Colon (tissue), 2 donors: ENCODE data around the gene PUS7L.
"Not testable (repeated sequence)": the region's sequence is repeated elsewhere in the genome, so short reads cannot be mapped to it uniquely, and the experiment has no call there.

ENCODE experiments used
- FAIRE-seq: peaks from 2 replicates; lab custom pipeline; 2012; peaks lifted over from hg19 to GRCh38; lab: Jason Lieb, UNC
- donor health status: control.
- donor health status: control.

PUS7L gene

DNA sequence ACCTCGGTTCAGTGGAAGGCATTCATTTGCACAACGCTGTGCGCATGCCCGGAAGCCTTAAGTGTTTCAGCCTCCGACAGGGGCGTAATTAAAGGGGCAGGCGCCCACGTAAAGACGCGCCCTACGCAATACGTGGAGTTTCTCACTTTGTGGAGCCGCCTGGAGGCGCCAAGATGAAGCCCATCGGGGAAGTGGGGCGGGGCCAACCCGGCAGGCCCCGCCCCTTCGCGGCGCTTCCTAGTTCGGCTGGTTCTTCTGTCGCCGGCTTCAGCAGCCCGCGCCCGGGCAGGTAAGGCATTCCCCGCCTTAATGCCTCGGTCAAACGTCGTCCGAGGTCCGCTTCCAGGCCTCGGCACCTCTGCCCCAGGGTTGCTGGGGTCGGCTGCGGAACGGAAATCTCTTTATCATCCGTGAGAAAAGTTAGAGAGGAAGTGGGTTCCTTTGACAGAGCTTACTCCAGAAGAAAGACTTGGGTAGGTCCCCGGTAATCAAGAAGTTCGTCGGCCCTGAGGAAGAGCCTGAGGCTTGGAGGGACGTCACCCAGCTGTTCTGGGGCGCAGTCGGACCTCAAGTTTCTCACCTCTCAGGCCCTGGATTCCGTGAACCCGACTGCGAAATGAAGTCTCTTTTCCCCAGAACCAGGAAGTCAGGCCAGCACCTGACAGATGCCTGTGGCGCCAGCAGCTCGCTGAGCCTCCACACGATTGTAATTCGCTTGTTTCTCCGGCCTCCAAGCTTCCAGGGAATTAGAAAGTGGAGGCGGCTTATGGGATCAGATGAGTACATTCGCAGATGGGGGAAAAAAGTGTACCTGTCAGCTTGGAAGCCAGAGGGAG is at the start of gene PUS7L, which contains the start of gene IRAK4:
Gene PUS7L, minus strand, starts transcription at position 63 of the 836 bp plus-strand sequence. CDS start 3,545 bp downstream, outside the sequence.
Gene IRAK4, plus strand, starts transcription at position 224 of the 836 bp plus-strand sequence. CDS start 9,161 bp downstream, outside the sequence.
- peak; percentile 14 for FAIRE-seq

GRCh38 chr12:43807386-43807785 is 48.8 kb upstream of the PUS7L start:
- no peak for FAIRE-seq

DNA sequence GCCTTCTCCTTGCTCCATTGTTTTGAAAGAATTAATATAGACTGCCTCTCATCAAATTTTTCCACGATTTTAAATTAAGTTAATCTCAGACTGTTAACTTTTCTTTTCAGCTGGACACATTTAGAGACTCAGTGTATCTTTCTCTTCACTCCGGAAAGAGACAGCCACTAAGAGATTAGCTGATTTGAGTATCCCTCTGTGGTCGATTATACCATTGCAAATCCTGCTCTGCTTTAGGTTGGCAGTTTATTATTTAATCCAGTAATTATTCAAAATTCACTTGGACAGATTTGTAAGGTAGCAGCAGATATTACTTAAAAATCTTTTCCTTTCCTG is 48.1 kb upstream of the PUS7L start:
- no peak for FAIRE-seq

- FAIRE-seq = no peak
These were observed 47.5 kb upstream of the PUS7L start, which contains the start of gene TWF1 for GRCh38 chr12:43805860-43806736. TSS of gene TWF1 (minus strand) at chr12:43806317. CDS start at chr12:43806245, 72 bp downstream.

DNA sequence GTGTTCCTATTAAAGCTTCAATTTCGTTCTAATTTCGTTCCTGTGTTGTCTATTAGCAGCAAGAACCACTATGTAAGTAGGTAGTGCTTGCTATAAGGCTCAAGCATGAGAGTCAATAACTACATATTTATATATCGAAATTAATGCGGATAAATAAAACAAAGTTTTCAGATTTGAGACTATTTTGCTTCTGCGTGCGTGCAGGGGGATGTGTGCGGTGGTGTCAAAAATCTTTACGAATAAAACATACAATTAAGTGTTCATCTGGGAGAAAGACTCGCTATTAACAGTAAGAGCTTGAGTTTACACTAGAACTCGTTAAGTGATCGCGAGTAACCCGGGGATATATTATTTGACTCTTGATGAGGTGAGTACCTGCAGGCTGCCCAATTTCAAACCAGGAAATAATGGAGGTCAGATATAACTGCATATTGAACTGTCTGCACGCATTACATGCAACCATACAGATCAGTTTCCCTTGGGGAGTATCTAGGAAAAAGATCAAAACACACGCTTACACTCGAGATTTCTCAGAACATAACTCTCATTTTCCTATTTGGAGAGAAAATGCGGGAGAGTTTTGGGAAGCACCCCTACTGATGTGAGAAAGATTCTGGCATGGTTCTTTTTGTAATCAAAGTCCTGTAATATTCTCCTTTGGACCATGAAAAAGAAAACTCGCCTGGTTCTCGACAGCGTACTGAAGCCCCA is 46.7 kb upstream of the PUS7L start:
- FAIRE-seq = no peak

DNA sequence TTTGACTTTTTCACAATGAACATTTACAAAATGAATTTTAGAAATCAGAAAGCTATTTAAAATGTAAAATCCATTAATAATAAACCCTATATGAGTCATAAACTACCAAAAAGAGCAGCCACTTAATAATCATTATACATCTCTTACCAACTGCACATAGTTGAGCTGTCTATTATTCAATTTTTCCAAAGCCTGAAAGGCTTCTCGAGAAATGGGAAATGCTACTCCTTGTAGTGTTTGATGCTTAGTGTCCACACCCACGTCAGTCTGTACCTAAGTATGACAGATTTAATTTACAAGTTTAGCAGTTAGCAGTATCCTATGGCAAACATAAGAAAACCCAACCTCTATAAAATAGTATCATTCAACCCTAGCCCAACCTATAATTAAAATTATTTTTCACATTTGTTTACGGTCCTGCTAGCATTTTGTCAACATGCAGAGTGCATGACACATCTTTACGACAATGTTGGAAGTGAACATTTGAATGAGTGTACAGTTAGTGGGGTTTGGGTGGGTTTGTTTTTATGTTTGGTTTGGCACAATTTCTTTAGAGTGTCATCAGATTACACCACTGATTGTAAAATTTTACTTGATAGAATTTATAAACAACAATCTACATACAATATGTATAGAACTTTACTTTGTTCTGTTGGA is 39.1 kb upstream of the PUS7L start:
- FAIRE-seq = no peak

- no peak for FAIRE-seq
These were observed 37.2 kb upstream of the PUS7L start for GRCh38 chr12:43795716-43796280.

DNA sequence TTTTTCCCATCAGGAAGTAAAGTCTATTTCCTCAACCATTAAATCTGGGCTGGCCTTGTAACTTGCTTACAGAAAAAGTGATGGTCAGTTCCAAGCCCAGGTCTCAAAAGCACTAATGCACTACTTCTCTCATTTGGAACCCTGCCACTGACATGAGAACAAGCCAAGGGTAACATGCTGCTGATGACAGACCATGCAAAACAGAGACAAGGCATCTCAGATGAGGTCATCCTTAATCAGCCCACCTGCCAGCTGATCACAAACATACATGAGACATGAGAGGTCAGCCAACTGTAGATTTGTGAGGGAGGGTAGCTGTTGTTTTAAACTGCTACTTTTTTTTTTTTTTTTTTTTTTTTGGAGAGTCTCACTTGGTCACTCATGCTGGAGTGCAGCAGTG is 31.4 kb upstream of the PUS7L start:
- FAIRE-seq = no peak

DNA sequence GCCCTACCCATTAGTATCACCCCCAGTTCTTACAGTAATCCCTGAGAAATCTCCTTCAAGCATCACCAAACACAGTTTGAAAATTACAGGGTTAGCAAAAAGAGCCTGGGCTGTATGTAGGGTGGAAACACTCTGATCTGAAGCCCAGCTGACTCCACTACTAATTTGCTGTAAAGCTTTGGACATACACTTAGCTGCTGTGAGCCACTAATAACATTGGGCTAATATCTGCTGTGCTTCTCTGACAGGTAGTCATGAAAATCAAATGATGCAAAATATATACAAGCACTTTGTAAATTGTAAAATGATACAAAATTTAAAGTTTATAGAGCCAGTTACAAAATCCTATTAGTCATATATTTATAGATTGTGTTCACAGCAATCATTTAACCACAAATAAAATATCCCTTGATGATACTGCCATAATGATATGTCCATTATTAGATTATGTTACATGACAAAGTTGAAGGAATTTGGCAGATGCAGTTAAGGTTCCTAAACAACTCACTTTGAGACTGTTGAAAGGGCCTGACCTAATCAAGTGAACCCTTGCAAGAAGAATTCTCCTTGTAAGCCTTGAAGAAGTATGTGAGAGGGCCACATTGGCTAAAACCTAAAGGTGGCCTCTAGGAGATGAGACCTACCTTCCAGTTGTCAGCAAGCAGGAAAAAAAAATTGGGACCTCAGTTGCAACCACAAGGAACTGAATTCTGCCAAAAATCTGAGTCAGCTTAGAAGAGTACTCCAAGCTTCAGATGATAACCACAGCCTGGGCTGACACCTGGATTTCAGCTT is 28.5 kb upstream of the PUS7L start:
- FAIRE-seq = no peak

- no peak for FAIRE-seq
These were observed 17.9 kb upstream of the PUS7L start for GRCh38 chr12:43776498-43776897.

DNA sequence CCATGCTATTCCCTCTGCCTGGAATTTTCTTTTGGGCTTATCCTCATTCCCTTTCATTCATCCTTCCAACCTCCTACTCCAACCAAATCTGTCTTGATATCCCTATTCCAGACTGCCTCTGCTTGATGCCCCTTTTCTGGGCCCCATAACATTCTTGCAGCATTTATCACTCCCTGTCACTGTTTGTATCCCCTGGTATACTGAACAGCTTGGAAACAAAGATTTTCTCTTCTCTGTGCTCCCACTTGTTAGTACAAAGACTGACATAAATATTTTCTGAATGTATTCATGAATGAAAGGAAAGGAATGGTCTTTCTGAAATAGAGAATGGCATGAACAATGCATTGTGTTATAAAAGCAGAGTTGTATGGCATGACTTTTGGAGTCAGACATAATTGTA is 7.7 kb upstream of the PUS7L start:
- FAIRE-seq = no peak

GRCh38 chr12:43764528-43764927 is 5.9 kb upstream of the PUS7L start:
- FAIRE-seq = no peak

- no peak for FAIRE-seq
These were observed 5.2 kb upstream of the PUS7L start for GRCh38 chr12:43763769-43764168.

GRCh38 chr12:43762596-43762995 is 4.0 kb upstream of the PUS7L start:
- no peak for FAIRE-seq

DNA sequence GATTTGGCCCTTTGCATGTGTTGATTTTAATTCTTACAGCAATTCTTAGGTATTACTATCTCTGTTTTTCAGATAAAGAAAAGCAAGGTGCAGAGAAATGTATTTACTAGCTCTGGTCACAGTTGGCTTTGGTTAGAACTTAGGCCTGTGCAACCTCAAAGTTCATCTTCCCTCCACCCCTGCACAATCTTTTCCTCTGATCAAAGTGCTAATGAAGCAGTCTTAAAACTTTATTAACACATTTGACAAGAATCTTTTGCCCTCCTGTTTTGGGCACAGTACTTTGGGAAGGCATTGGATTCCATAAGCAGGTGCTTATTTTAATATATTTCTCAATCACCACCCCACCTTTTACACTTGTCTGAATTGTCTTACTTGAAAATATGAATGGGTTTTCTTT is 2.9 kb upstream of the PUS7L start:
- no peak for FAIRE-seq

DNA sequence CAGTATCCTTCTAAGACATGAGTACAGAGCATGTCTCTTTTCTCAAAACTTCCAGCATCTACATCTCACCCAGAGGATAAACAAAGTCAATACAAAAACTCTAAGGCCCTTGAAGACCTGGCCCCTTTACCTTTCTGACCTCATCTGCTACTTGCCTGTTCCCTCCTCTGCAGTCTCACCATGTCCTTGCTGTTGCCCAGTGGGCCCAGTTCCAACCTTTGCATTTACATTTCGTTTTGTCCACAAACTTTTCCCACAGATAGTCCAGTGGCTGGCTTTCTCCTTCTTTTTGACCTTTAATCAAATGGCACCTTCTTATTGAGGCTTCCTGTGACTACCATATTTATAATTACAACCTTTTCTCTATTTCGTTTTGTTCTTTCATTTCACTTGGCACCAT is 1.8 kb upstream of the PUS7L start:
- FAIRE-seq = no peak

DNA sequence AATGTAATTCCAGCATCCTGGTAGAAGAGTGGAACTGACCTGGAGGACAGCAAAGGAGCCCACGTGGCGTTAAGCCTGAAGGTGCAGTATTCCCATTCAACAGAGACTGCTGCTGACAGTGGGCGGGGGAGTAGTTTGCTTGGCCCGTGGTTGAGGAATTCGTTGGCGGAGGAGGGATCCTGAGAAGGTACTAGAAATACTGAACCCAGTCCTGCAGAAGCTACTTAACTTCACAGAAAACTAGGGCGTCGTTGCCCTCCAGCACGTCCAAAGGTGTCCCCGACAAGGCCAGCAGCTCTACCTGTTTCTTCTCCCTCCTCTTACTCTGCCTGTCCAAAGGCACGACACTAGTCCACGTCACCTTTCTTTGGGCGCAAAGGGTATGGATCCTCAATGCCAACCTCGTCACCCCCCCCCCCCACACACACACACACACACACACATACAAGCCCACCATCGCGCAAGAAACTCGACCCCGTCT is 303 bp downstream of the PUS7L start:
- FAIRE-seq = no peak

DNA sequence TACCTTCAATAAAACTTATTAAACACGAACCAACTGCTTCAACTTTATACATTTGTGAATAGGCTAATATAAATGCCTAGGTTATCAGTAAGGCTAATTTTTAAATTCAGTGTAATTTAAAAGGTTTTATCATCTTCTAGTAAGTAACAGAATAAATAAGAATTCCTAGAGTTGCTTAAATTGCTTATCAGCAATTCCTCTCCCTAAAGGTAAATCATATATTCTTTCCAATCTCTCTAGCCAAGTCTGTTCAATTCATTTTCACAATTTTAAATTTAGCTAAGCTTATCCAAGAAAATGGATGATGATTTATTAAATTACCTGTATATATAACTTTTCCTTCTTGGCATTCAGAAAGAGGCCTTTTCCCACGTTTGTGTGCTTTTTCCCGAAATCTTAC is 4.6 kb downstream of the PUS7L start:
- FAIRE-seq = no peak

DNA sequence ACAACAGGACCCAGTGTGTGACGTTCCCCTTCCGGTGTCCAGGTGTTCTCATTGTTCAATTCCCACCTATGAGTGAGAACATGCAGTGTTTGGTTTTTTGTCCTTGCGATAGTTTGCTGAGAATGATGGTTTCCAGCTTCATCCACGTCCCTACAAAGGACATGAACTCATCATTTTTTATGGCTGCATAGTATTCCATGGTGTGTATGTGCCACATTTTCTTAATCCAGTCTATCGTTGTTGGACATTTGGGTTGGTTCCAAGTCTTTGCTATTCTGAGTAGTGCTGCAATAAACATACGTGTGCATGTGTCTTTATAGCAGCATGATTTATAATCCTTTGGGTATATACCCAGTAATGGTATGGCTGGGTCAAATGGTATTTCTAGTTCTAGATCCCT is 7.2 kb downstream of the PUS7L start:
- FAIRE-seq = not testable (repeated sequence)

DNA sequence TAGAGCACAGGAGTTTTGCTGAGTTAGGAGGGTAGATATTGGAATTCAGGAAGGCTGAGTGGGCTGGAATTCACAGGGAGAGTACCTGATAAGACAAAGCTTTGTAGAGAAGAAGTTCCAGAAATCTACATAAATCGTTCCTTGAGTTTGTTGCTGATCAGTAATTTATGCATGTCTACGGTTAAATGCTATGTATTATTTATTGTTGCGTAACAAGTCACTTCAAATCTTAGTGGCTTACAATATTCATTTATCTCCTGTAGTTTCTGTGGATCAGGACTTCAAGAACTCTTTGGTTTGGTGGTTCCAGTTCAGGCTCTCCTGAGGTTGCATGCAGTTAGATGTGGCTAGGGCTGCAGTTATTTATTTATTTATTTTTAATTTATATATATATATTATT is 7.8 kb downstream of the PUS7L start:
- no peak for FAIRE-seq

GRCh38 chr12:43749016-43749415 is 9.6 kb downstream of the PUS7L start:
- no peak for FAIRE-seq
